Right lobe of liver (tissue), 4 donors: ENCODE measurements around the gene KRT35.

ENCODE experiments used
- CTCF ChIP-seq, 4 donors: fragments of 200-600 bp in 3 of 4; fragments of 450-650 bp in 1 of 4; IDR thresholded peaks; one replicate each; pipeline versions ENCODE4 v1.5.1 to v1.8.0; 2016 to 2022; ENCODE audit warnings: antibody characterized with exemption in 4 of 4, mild to moderate bottlenecking in 2 of 4
- POLR2A ChIP-seq: fragments of 450-650 bp; IDR thresholded peaks from one replicate; pipeline ENCODE4 v1.6.1; 2017; ENCODE audit warnings: antibody characterized with exemption, mild to moderate bottlenecking
- donor health status: DM: no; HTN: no; CAD: no.
- donor health status: DM: no; HTN: no; CAD: no.
- donor health status: DM: no; HTN: yes; CAD: no.

DNA sequence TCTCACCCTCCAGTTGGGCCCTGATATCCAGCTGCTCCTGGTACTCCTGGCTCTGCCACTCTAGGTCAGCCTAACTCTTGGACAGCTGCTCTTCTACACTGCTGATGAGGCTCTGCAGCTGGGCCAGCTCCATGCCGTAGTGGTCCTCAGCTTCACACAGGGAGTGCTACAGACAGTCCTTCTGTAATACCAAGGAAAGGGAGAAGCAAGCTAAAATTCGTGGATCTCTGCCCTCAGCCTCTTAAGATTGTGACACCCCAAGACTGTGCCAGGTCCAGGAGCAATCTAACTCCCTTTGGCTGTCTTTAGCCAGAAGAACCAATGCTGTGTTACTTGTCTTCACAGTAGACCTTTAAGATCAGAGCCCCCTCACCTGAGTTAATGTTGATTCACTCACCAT is 32.4 kb downstream of the KRT35 start:
- TF ChIP-seq CTCF (IDR thresholded peaks at IDR 0.05) (no peak), POLR2A (no peak)
